OCI-LY1 (cell line): ENCODE data around the gene FURIN.

Source experiments
- H2AFZ ChIP-seq: fragments of 200-600 bp; sonication (generic), shearing (Covaris generic); 2 replicates; pipeline ENCODE4 v1.6.0; 2014; ENCODE audit warnings: antibody characterized with exemption, mild to moderate bottlenecking, low read length
- H3F3A ChIP-seq: fragments of 200-600 bp; sonication (generic), shearing (Covaris generic); 2 replicates; pipeline ENCODE4 v1.6.0; 2014; ENCODE audit warnings: mild to moderate bottlenecking, antibody characterized with exemption, low read length, moderate library complexity; ENCODE audit not compliant: insufficient read depth
- H3K27ac ChIP-seq: fragments of 200-600 bp; sonication (generic); 2 replicates; pipeline ENCODE4 v1.5.1; 2014; ENCODE audit warnings: low read length, mixed run types, mild to moderate bottlenecking, low read depth; ENCODE audit not compliant: poor library complexity, severe bottlenecking
- H3K27me3 ChIP-seq: fragments of 200-600 bp; sonication (generic); 2 replicates; pipeline ENCODE4 v1.6.0; 2014; ENCODE audit warnings: antibody characterized with exemption, mild to moderate bottlenecking, low read length, moderate library complexity; ENCODE audit not compliant: insufficient read depth
- H3K36me3 ChIP-seq: fragments of 200-600 bp; sonication (generic); 2 replicates; pipeline ENCODE4 v1.6.1; 2014; ENCODE audit warnings: mild to moderate bottlenecking, antibody characterized with exemption, low read length, moderate library complexity, mixed read lengths; ENCODE audit not compliant: insufficient read depth
- H3K4me1 ChIP-seq: fragments of 200-600 bp; sonication (generic); 2 replicates; pipeline ENCODE4 v1.5.1; 2014; ENCODE audit warnings: mild to moderate bottlenecking, low read length, moderate library complexity; ENCODE audit not compliant: insufficient read depth, severe bottlenecking
- H3K4me2 ChIP-seq: fragments of 200-600 bp; sonication (generic), shearing (Covaris generic); 2 replicates; pipeline ENCODE4 v1.6.1; 2014; ENCODE audit warnings: low read length
- H3K4me3 ChIP-seq: fragments of 200-600 bp; sonication (generic); 2 replicates; pipeline ENCODE4 v1.5.1; 2014; ENCODE audit warnings: low read length, low read depth, mild to moderate bottlenecking, mixed read lengths; ENCODE audit not compliant: poor library complexity, severe bottlenecking
- H3K79me2 ChIP-seq: fragments of 200-600 bp; shearing (Covaris generic); 2 replicates; pipeline ENCODE4 v1.6.1; 2016; ENCODE audit warnings: mixed run types, low read length, mixed read lengths; ENCODE audit not compliant: insufficient read depth
- H3K9ac ChIP-seq: fragments of 200-600 bp; sonication (generic), shearing (Covaris generic); 2 replicates; pipeline ENCODE4 v1.6.1; 2014; ENCODE audit warnings: mild to moderate bottlenecking, low read length, mixed read lengths
- H3K9me2 ChIP-seq: fragments of 200-600 bp; sonication (generic), shearing (Covaris generic); 2 replicates; pipeline ENCODE4 v1.6.1; 2014; ENCODE audit warnings: low read depth, mild to moderate bottlenecking, low read length, mixed read lengths
- H3K9me3 ChIP-seq: fragments of 200-600 bp; shearing (Covaris generic); 2 replicates; pipeline ENCODE4 v1.6.1; 2014; ENCODE audit warnings: low read length, mixed read lengths
- H4K20me1 ChIP-seq: fragments of 200-600 bp; sonication (generic), shearing (Covaris generic); 2 replicates; pipeline ENCODE4 v1.6.0; 2016; ENCODE audit warnings: mild to moderate bottlenecking, low read length; ENCODE audit not compliant: insufficient read depth
- CTCF ChIP-seq: fragments of 200-600 bp; sonication (generic), shearing (Covaris generic); IDR thresholded peaks from 2 replicates; pipeline ENCODE4 v1.5.1; 2017; ENCODE audit warnings: mild to moderate bottlenecking, antibody characterized with exemption, low read length, moderate library complexity, mixed read lengths
- EZH2 ChIP-seq: fragments of 200-600 bp; sonication (generic), shearing (Covaris generic); IDR thresholded peaks from 2 replicates; pipeline ENCODE4 v1.8.0; 2017; ENCODE audit warnings: borderline replicate concordance, mixed run types, mild to moderate bottlenecking, antibody characterized with exemption, low read length, moderate library complexity, mixed read lengths

The FURIN gene

DNA sequence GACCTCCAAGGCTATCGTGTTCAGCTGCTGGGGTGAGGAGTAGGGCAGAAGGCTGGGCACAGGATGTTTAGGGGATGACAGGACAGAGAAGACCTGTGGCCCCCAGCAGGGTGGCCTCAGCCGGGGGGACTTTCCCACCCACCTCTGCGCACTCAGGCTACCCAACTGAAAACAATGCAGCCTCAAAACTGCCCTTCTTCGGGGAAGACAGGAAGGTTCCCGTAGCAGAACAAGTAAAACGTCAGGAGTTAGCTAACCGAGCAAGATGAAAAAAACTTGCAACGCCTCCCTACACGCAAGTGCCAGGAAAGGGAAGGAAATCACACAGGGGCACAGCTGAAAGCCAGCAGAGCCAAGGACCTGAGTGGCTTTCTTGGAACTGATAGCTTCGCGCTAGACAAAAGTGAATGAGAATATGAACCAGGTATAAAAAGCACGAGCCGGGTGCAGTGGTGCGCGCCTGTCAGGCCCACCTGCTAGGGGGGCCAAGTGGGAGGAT is 38.4 kb upstream of the FURIN start:
- Histone ChIP-seq H3K4me2 (no peak overlapping the region; the same call in 1 of the 2 replicates), H3K4me3 (no peak overlapping the region), H3K9ac (no peak overlapping the region)

DNA sequence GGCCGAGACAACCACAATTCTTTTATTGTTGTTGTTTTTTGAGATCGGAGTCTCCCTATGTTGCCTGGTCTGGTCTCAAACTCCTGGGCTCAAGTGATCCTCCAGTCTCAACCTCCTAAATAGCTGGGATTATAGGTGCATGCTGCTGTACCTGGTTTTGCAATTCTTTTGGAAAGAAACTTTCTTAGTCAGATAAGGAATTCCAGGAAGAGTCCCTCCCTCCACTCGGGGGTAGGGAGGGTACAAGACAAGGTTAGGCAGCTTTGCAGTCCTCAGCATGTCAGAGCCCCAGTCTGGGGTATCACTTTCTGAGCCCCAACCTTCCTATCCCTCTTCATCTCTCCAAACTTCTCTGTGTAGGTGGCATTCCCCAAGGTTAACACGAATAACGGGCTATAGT is 33.8 kb upstream of the FURIN start:
- Histone ChIP-seq H3K79me2 (no peaks in the 10 kb centered on the region), H3K9me3 (no peaks in the 10 kb centered on the region), H3K27me3 (peaks cover 4% of the 10 kb centered on the region; the same call in 1 of the 2 replicates), H3K9ac (no peak overlapping the region), H3K36me3 (no peaks in the 10 kb centered on the region), H3K9me2 (no peaks in the 10 kb centered on the region), H3K4me1 (peaks cover 23% of the 10 kb centered on the region), H3K4me3 (no peak overlapping the region), H3K27ac (no peak overlapping the region), H3K4me2 (no peak overlapping the region), H3F3A (no peaks in the 10 kb centered on the region), H4K20me1 (no peaks in the 10 kb centered on the region), H2AFZ (no peak overlapping the region)
- no peak for TF ChIP-seq CTCF
- no peak for TF ChIP-seq EZH2

More for the DNA sequence above, 38.4 kb upstream of the FURIN start:
- H3K27me3 ChIP-seq, result peaks cover 4% of the 10 kb centered on the region; the same call in 1 of the 2 replicates
- no peak overlapping the region for H2AFZ ChIP-seq
- no peaks in the 10 kb centered on the region for H3K79me2 ChIP-seq
- H3K9me2 ChIP-seq, result no peaks in the 10 kb centered on the region
- H3K27ac ChIP-seq, result no peak overlapping the region
- no peaks in the 10 kb centered on the region for H3K36me3 ChIP-seq
- no peaks in the 10 kb centered on the region for H3F3A ChIP-seq
- TF ChIP-seq EZH2, result no peak
- TF ChIP-seq CTCF, result no peak
- no peaks in the 10 kb centered on the region for H4K20me1 ChIP-seq
- no peaks in the 10 kb centered on the region for H3K9me3 ChIP-seq
- peaks cover 8% of the 10 kb centered on the region for H3K4me1 ChIP-seq

DNA sequence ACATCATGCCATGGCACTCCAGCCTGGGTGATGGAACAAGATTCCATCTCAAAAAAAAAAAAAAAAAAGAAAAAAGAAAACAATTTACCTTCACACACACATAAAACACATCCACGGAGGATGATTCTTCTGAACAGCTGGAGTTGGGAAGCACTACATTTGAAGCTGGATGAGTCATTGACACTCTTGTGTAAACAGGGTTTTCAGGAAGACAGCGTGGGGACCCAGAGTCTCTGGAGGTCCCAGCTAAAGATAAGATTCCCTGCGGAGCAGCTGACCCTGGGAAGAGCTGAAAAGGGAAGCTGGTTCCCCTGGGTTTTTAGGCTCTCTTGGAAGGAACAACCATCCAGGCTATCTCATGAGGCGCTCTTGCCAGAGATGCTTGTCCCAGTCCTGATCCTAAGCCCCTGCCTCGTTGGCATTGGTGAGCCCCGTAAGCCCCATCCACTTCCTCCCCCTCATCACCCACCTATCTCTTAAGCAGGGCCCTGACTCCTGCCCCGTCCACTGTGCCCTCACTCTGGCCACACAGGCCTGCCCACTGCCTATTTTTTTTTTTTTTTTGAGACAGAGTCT is 32.0 kb upstream of the FURIN start:
- H3K4me2 ChIP-seq, result no peak overlapping the region
- H2AFZ ChIP-seq, result no peak overlapping the region
- H3K9ac ChIP-seq, result no peak overlapping the region
- no peaks in the 10 kb centered on the region for H4K20me1 ChIP-seq
- TF ChIP-seq CTCF (no peak), EZH2 (no peak)
- H3K4me3 ChIP-seq, result no peak overlapping the region
- no peaks in the 10 kb centered on the region for H3K79me2 ChIP-seq
- H3K4me1 ChIP-seq, result peaks cover 24% of the 10 kb centered on the region
- H3K27me3 ChIP-seq, result peaks cover 4% of the 10 kb centered on the region; the same call in 1 of the 2 replicates
- H3K9me3 ChIP-seq, result no peaks in the 10 kb centered on the region
- H3K9me2 ChIP-seq, result no peaks in the 10 kb centered on the region
- H3K27ac ChIP-seq, result no peak overlapping the region
- no peaks in the 10 kb centered on the region for H3F3A ChIP-seq
- no peaks in the 10 kb centered on the region for H3K36me3 ChIP-seq
